PC-3 (cell line): Measurements from ENCODE around the gene PRRX2. TPM values are rescaled to one million over a fixed set of nuclear protein-coding genes. Genes with fewer than 3 reads are reported as not detected.

Experiments used
- ATAC-seq: fragments of 200-7000 bp; cut with Tn5 transposase; 2 replicates; pipeline ENCODE4 v1.9.1; 2020; ENCODE audit warnings: mild to moderate bottlenecking, moderate library complexity
- BruUV-seq: library from RNA; stranded (reverse); fragments of 400-500 nt; replicated peaks from 2 replicates; lab custom pipeline; 2021; lab: Mats Ljungman, UMichigan
- CTCF ChIA-PET: fragments of 300-600 bp; sonication (Branson Sonifier 250); formaldehyde crosslinking; loops from one replicate; lab custom pipeline; 2022; ENCODE audit warnings: antibody characterized with exemption; lab: Charles Lee
- POLR2A ChIA-PET: fragments of 300-600 bp; sonication (Branson Sonifier 250); formaldehyde crosslinking; loops from one replicate; lab custom pipeline; 2022; ENCODE audit warnings: antibody characterized with exemption; ENCODE audit not compliant: unreplicated experiment; lab: Charles Lee
- DNase-seq: peaks from one replicate; pipeline ENCODE4 v3.0.0-alpha.2; 2015
- H2AFZ ChIP-seq: fragments of 300-600 bp; sonication (generic); 2 replicates; pipeline ENCODE4 v1.6.0; 2016; ENCODE audit warnings: antibody characterized with exemption, low read length
- H3F3A ChIP-seq: fragments of 300-600 bp; sonication (generic); one replicate; pipeline ENCODE4 v1.6.0; 2017; ENCODE audit warnings: antibody characterized with exemption, low read length, control low read depth, mild to moderate bottlenecking; ENCODE audit not compliant: unreplicated experiment
- H3K27ac ChIP-seq: fragments of 300-600 bp; sonication (generic); 2 replicates; pipeline ENCODE4 v1.5.1; 2016; ENCODE audit warnings: mild to moderate bottlenecking, low read length
- H3K27me3 ChIP-seq: fragments of 300-600 bp; sonication (generic); 2 replicates; pipeline ENCODE4 v1.6.1; 2016; ENCODE audit warnings: low read length, mixed read lengths
- H3K36me3 ChIP-seq: fragments of 300-600 bp; sonication (generic); 2 replicates; pipeline ENCODE4 v1.6.1; 2016; ENCODE audit warnings: low read depth, mixed run types, low read length, mixed read lengths
- H3K4me1 ChIP-seq: fragments of 300-600 bp; sonication (generic); 2 replicates; pipeline ENCODE4 v1.5.1; 2016; ENCODE audit warnings: low read length; ENCODE audit not compliant: insufficient read depth
- H3K4me2 ChIP-seq: fragments of 300-600 bp; sonication (generic); 2 replicates; pipeline ENCODE4 v1.6.0; 2016; ENCODE audit warnings: low read length
- H3K4me3 ChIP-seq: fragments of 300-600 bp; sonication (generic); 2 replicates; pipeline ENCODE4 v1.5.1; 2016; ENCODE audit warnings: mild to moderate bottlenecking, low read length, mixed read lengths
- H3K79me2 ChIP-seq: fragments of 300-600 bp; sonication (generic); 2 replicates; pipeline ENCODE4 v1.6.1; 2017; ENCODE audit warnings: low read length, mixed read lengths
- H3K9ac ChIP-seq: fragments of 300-600 bp; sonication (generic); 2 replicates; pipeline ENCODE4 v1.6.0; 2016; ENCODE audit warnings: mild to moderate bottlenecking, low read length
- H3K9me2 ChIP-seq: fragments of 300-600 bp; sonication (generic); replicated peaks from 2 replicates; pipeline ENCODE4 v1.6.1; 2016; ENCODE audit warnings: mixed run types, low read length, mixed read lengths
- H3K9me3 ChIP-seq: fragments of 300-600 bp; sonication (generic); 2 replicates; pipeline ENCODE4 v1.6.1; 2016; ENCODE audit warnings: low read length, mixed read lengths
- H4K20me1 ChIP-seq: fragments of 300-600 bp; sonication (generic); 2 replicates; pipeline ENCODE4 v1.6.1; 2016; ENCODE audit warnings: low read length, mixed read lengths
- EZH2 ChIP-seq: fragments of 300-600 bp; sonication (generic); IDR thresholded peaks from one replicate; pipeline ENCODE4 v1.6.1; 2017; ENCODE audit warnings: antibody characterized with exemption, mild to moderate bottlenecking, low read length; ENCODE audit not compliant: unreplicated experiment
- EZH2phosphoT487 ChIP-seq: fragments of 300-600 bp; sonication (generic); IDR thresholded peaks from 2 replicates; pipeline ENCODE4 v1.6.1; 2018; ENCODE audit warnings: mild to moderate bottlenecking, antibody characterized with exemption, low read length, borderline replicate concordance
- intact Hi-C: fragments of 100-400 bp; cut with micrococcal nuclease; formaldehyde crosslinking; loops from 2 replicates; pipeline ENCODE4 v1.9.0; 2023
- total RNA-seq: library from RNA; depleted of rRNA; stranded (reverse); fragments of >200 nt; gene quantifications from 2 replicates; pipeline ENCODE4 v1.2.3, GENCODE V29; 2014
- TF ChIP-seq, protein P1 (sequence below): fragments of 300-600 bp; sonication (generic); conservative IDR thresholded peaks from 2 replicates; pipeline ENCODE4 v1.5.1; 2017; ENCODE audit warnings: antibody characterized with exemption, low read depth, mild to moderate bottlenecking, low read length

The PRRX2 gene
- total RNA-seq, 1 experiment from 2014 or later, result 0.47 TPM

DNA sequence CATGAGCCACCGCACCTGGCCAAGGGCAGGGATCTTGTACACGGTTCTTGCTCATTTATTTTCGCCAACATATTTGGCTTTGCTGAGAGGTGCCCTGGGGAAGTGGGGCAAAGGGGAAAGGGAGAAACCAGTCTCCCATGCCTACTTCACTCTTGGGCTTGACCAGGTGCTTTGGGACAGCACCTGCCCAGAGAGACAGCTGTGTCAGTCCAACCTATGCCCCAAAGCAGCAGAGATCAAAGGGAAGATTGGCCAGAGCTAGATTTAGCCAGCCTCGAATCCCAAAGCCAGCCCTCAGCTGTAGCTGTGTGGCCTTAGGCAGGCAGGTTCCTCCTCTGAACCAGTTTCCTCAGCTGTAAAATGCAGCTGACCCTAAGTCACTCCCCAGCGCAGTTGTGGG is 89.7 kb downstream of the PRRX2 start:
- POLR2A ChIA-PET, result no interaction called here
- H3K9ac ChIP-seq, result no peak overlapping the region

DNA sequence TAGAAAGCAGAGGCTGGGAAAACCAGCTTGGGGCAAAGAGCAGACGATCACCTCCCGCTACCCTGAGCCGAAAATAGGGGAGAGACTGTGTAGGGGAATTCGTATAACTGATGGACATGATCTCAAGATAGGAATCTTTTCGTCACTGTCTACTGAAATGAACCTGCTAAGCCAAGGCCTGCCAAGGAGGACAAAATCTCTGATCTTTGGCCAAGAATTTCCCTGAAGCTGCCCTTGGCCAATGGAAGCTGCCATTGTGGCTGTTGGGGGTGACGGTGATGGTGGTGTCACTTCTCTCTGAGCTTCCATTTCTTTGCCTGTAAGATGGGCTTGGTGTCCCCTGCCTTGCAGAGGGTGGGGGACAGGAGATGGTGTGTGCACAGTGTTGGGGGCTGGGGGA is 90.7 kb downstream of the PRRX2 start:
- H3K27ac ChIP-seq, result no peak overlapping the region
- no peak for DNase-seq
- H3K36me3 ChIP-seq, result no peaks in the 10 kb centered on the region
- TF ChIP-seq EZH2 (no peak), EZH2phosphoT487 (no peak)
- TF ChIP-seq, protein P1, sequence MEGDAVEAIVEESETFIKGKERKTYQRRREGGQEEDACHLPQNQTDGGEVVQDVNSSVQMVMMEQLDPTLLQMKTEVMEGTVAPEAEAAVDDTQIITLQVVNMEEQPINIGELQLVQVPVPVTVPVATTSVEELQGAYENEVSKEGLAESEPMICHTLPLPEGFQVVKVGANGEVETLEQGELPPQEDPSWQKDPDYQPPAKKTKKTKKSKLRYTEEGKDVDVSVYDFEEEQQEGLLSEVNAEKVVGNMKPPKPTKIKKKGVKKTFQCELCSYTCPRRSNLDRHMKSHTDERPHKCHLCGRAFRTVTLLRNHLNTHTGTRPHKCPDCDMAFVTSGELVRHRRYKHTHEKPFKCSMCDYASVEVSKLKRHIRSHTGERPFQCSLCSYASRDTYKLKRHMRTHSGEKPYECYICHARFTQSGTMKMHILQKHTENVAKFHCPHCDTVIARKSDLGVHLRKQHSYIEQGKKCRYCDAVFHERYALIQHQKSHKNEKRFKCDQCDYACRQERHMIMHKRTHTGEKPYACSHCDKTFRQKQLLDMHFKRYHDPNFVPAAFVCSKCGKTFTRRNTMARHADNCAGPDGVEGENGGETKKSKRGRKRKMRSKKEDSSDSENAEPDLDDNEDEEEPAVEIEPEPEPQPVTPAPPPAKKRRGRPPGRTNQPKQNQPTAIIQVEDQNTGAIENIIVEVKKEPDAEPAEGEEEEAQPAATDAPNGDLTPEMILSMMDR, result no peak
- no peaks in the 10 kb centered on the region for H3K9me3 ChIP-seq
- no TSS peak for BruUV-seq
- H2AFZ ChIP-seq, result no peak overlapping the region
- ChIA-PET POLR2A (no interaction called here), CTCF (no interaction called here)
- no peak for ATAC-seq
- H3K27me3 ChIP-seq, result no peaks in the 10 kb centered on the region
- no peak overlapping the region for H3K9ac ChIP-seq
- no peak overlapping the region for H3K4me3 ChIP-seq
- H3K4me1 ChIP-seq, result peaks cover 14% of the 10 kb centered on the region
- peaks cover 4% of the 10 kb centered on the region; the same call in 1 of the 2 replicates for H3K79me2 ChIP-seq
- no peak overlapping the region for H3K4me2 ChIP-seq
- no peaks in the 10 kb centered on the region for H4K20me1 ChIP-seq
- no peaks in the 10 kb centered on the region for H3F3A ChIP-seq
- no peaks in the 10 kb centered on the region for H3K9me2 ChIP-seq
- intact Hi-C loops, result no loop called here

More for the DNA sequence above, 89.7 kb downstream of the PRRX2 start:
- ATAC-seq, result no peak
- no peaks in the 10 kb centered on the region for H3K27me3 ChIP-seq
- no peak for DNase-seq
- H3K4me1 ChIP-seq, result peaks cover 22% of the 10 kb centered on the region
- no TSS peak for BruUV-seq
- CTCF ChIA-PET, result no interaction called here
- no peak overlapping the region for H3K4me3 ChIP-seq
- no peak overlapping the region for H3K27ac ChIP-seq
- no peak overlapping the region for H2AFZ ChIP-seq
- H3K36me3 ChIP-seq, result no peaks in the 10 kb centered on the region
- H3K9me2 ChIP-seq, result no peaks in the 10 kb centered on the region
- no peaks in the 10 kb centered on the region for H3K9me3 ChIP-seq
- no peak overlapping the region for H3K4me2 ChIP-seq
- H3F3A ChIP-seq, result no peaks in the 10 kb centered on the region
- intact Hi-C loops, result no loop called here
- H4K20me1 ChIP-seq, result no peaks in the 10 kb centered on the region
- peaks cover 4% of the 10 kb centered on the region; the same call in 1 of the 2 replicates for H3K79me2 ChIP-seq
- TF ChIP-seq EZH2 (no peak), EZH2phosphoT487 (no peak)
- TF ChIP-seq, protein P1, result no peak

DNA sequence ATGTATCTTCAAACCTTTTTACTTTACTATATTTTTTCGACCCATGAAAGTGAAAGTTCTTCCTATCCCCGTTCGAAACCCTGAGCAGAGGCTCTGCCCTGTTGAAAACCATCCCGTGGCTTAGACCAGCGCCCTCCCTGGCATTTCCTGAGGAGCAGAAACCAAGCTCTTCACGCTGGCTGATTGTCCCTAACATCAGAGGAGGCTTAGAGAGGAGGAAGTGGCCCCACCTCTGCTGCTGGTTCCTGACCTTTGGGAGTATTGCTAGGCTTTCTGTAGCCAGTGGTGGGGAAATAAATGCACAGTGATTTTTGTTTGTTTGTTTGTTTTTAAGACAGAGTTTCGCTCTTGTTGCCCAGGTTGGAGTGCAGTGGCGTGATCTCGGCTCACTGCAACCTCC is 91.6 kb downstream of the PRRX2 start:
- Histone ChIP-seq H3K4me2 (no peak overlapping the region), H3K4me1 (peaks cover 15% of the 10 kb centered on the region), H4K20me1 (no peaks in the 10 kb centered on the region), H3K9ac (no peak overlapping the region), H3K36me3 (no peaks in the 10 kb centered on the region), H3K9me2 (no peaks in the 10 kb centered on the region), H3K9me3 (no peaks in the 10 kb centered on the region), H3K27ac (no peak overlapping the region), H3K27me3 (no peaks in the 10 kb centered on the region), H3F3A (no peaks in the 10 kb centered on the region), H3K79me2 (no peaks in the 10 kb centered on the region), H2AFZ (no peak overlapping the region), H3K4me3 (no peak overlapping the region)
- intact Hi-C loops, result no loop called here
- no peak for TF ChIP-seq EZH2
- no peak for TF ChIP-seq EZH2phosphoT487
- TF ChIP-seq, protein P1, result no peak
- no peak for DNase-seq
- ChIA-PET CTCF (no interaction called here), POLR2A (no interaction called here)
- no TSS peak for BruUV-seq
- ATAC-seq, result no peak
